Common myeloid progenitor, CD34-positive (primary cell): ENCODE results near the gene ZP2.

ENCODE experiments used
- CTCF ChIA-PET: fragments of 350-600 bp; sonication (Branson Sonifier 250); formaldehyde crosslinking; loops from one replicate; lab custom pipeline; 2021; ENCODE audit warnings: antibody characterized with exemption; lab: Charles Lee
- POLR2A ChIA-PET: fragments of 350-600 bp; sonication (Branson Sonifier 250); formaldehyde crosslinking; loops from one replicate; lab custom pipeline; 2021; ENCODE audit warnings: antibody characterized with exemption; lab: Charles Lee
- DNase-seq, 3 donors: peaks; one replicate each; pipeline versions ENCODE4 v3.0.0 to v3.0.0-alpha.2; 2013
- H3K27ac ChIP-seq, 2 experiments: 1 replicate in 1 of 2; 2 replicates in 1 of 2; pipeline ENCODE4 v1.7.0; 2013; ENCODE audit warnings: inconsistent platforms in 2 of 2, low read length in 2 of 2, mild to moderate bottlenecking in 2 of 2, low read depth in 1 of 2, moderate library complexity in 1 of 2; ENCODE audit not compliant: severe bottlenecking in 2 of 2, insufficient read depth in 1 of 2, poor library complexity in 1 of 2
- H3K27me3 ChIP-seq, 5 experiments: replicated peaks in 2 of 5; 1 replicate in 3 of 5; 2 replicates in 2 of 5; pipeline versions ENCODE4 v1.6.1 to v1.7.0; 2013; ENCODE audit warnings: low read length in 4 of 5, mild to moderate bottlenecking in 2 of 5, moderate library complexity in 2 of 5, inconsistent platforms in 1 of 5; ENCODE audit not compliant: insufficient read depth in 5 of 5, control insufficient read depth in 4 of 5
- H3K36me3 ChIP-seq, 4 experiments: 1 replicate in 2 of 4; 2 replicates in 2 of 4; pipeline versions ENCODE4 v1.6.1 to v1.7.0; 2013; ENCODE audit warnings: low read length in 3 of 4, control low read depth in 1 of 4, mild to moderate bottlenecking in 1 of 4; ENCODE audit not compliant: control insufficient read depth in 4 of 4, insufficient read depth in 4 of 4
- H3K4me1 ChIP-seq, 4 experiments: 1 replicate in 3 of 4; 2 replicates in 1 of 4; pipeline versions ENCODE4 v1.6.1 to v1.7.1; 2013; ENCODE audit warnings: low read length in 3 of 4, mild to moderate bottlenecking in 3 of 4, control low read depth in 1 of 4, inconsistent platforms in 1 of 4, moderate library complexity in 1 of 4; ENCODE audit not compliant: control insufficient read depth in 4 of 4, insufficient read depth in 4 of 4; ENCODE audit errors: control extremely low read depth in 1 of 4
- H3K4me3 ChIP-seq, 7 experiments: 1 replicate in 4 of 7; 2 replicates in 3 of 7; pipeline versions ENCODE4 v1.5.1 to v1.7.0; 2013; ENCODE audit warnings: mild to moderate bottlenecking in 7 of 7, low read length in 6 of 7, moderate library complexity in 6 of 7, inconsistent platforms in 2 of 7, low read depth in 2 of 7, control low read depth in 1 of 7; ENCODE audit not compliant: insufficient read depth in 4 of 7, control insufficient read depth in 1 of 7; ENCODE audit errors: extremely low read depth in 1 of 7
- H3K9me3 ChIP-seq, 5 experiments: 1 replicate in 4 of 5; 2 replicates in 1 of 5; pipeline versions ENCODE4 v1.6.1 to v1.7.1; 2013; ENCODE audit warnings: low read length in 4 of 5, mild to moderate bottlenecking in 2 of 5, inconsistent platforms in 1 of 5, low read depth in 1 of 5, moderate library complexity in 1 of 5; ENCODE audit not compliant: control insufficient read depth in 4 of 5, insufficient read depth in 2 of 5; ENCODE audit errors: control extremely low read depth in 1 of 5
- WGBS: methylation state at CpG from one replicate; pipeline ENCODE4 v1.1.5; 2013; ENCODE audit not compliant: insufficient coverage; 5-methylcytosine and 5-hydroxymethylcytosine counted together

Gene ZP2

GRCh38 chr16:21167360-21167759, 44.0 kb downstream of the ZP2 start:
- no CpG with 5 or more reads among the region's 9 CpGs for WGBS
- ChIA-PET POLR2A (no interaction called here), CTCF (no interaction called here)
- Histone ChIP-seq H3K36me3 (peaks cover 15 to 61% (median 41%) of the 10 kb centered on the region in 4 experiments), H3K27me3 (no peaks in the 10 kb centered on the region), H3K4me1 (no peaks in the 10 kb centered on the region), H3K4me3 (no peak overlapping the region), H3K9me3 (no peaks in the 10 kb centered on the region), H3K27ac (no peak overlapping the region)
- DNase-seq: peak in 1 of 3 donors; percentile 12

GRCh38 chr16:21166561-21166961, 44.8 kb downstream of the ZP2 start:
- Histone ChIP-seq H3K4me3 (no peak overlapping the region), H3K36me3 (peaks cover 15 to 58% (median 39%) of the 10 kb centered on the region in 4 experiments), H3K27ac (no peak overlapping the region), H3K4me1 (no peaks in the 10 kb centered on the region), H3K9me3 (no peaks in the 10 kb centered on the region), H3K27me3 (no peaks in the 10 kb centered on the region)
- ChIA-PET POLR2A (no interaction called here), CTCF (interaction anchor here (1.4 kb wide), 1 partner anchor 8 kb away, joined by 3 read pairs; no protein-coding TSS in a partner anchor)
- no peak for DNase-seq
- WGBS: 100% methylated on average over 9 of the region's 9 CpGs

- Histone ChIP-seq H3K4me1 (peaks cover 0 to 4% (median 4%) of the 10 kb centered on the region in 4 experiments), H3K9me3 (no peaks in the 10 kb centered on the region), H3K27ac (no peak overlapping the region), H3K4me3 (no peak overlapping the region), H3K27me3 (no peaks in the 10 kb centered on the region), H3K36me3 (peaks cover 12 to 49% (median 32%) of the 10 kb centered on the region in 4 experiments)
- DNase-seq: no peak
- ChIA-PET POLR2A (no interaction called here), CTCF (no interaction called here)
- 96% methylated on average over 7 of the region's 7 CpGs for WGBS
These were observed 46.7 kb downstream of the ZP2 start for GRCh38 chr16:21164521-21165168.

DNA sequence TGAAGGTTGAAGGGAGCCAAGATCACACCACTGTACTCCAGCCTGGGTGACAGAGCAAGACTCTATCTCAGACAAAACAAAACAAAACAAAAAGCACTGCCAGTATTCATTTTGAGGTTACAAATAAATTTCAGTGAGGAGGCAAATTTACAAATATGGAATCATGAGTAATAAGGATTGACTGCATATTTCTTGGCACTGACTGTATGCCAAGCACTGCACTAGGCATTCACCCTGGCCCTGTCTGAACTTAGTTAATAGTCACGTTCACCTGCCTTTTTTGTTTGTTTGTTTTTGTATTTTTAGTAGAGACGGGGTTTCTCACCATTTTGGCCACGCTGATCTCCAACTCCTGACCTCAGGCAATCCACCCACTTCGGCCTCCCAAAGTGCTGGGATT, 47.8 kb downstream of the ZP2 start:
- H3K27me3 ChIP-seq: no peaks in the 10 kb centered on the region
- no peak overlapping the region for H3K27ac ChIP-seq
- no peaks in the 10 kb centered on the region for H3K9me3 ChIP-seq
- DNase-seq: no peak
- POLR2A ChIA-PET: no interaction called here
- 86% methylated on average over 2 of the region's 4 CpGs for WGBS
- H3K36me3 ChIP-seq: peaks cover 12 to 47% (median 32%) of the 10 kb centered on the region in 4 experiments
- H3K4me1 ChIP-seq: peaks cover 0 to 14% (median 11%) of the 10 kb centered on the region in 4 experiments
- CTCF ChIA-PET: no interaction called here
- no peak overlapping the region for H3K4me3 ChIP-seq

- no peak for DNase-seq
- ChIA-PET POLR2A (no interaction called here), CTCF (interaction anchor here (1.3 kb wide), 1 partner anchor 119 kb away, joined by 3 read pairs; no protein-coding TSS in a partner anchor)
- H3K27ac ChIP-seq: no peak overlapping the region
- no peak overlapping the region for H3K4me3 ChIP-seq
- H3K27me3 ChIP-seq: no peaks in the 10 kb centered on the region
- peaks cover 12 to 47% (median 32%) of the 10 kb centered on the region in 4 experiments for H3K36me3 ChIP-seq
- no peaks in the 10 kb centered on the region for H3K9me3 ChIP-seq
- H3K4me1 ChIP-seq: peaks cover 4 to 21% (median 17%) of the 10 kb centered on the region in 4 experiments
- 95% methylated on average over 5 of the region's 7 CpGs for WGBS
These were observed 48.7 kb downstream of the ZP2 start for GRCh38 chr16:21162661-21163151.

- POLR2A ChIA-PET: no interaction called here
- Histone ChIP-seq H3K9me3 (no peaks in the 10 kb centered on the region), H3K4me1 (peaks cover 4 to 21% (median 18%) of the 10 kb centered on the region in 4 experiments), H3K36me3 (peaks cover 6 to 36% (median 25%) of the 10 kb centered on the region in 4 experiments), H3K27me3 (no peaks in the 10 kb centered on the region), H3K4me3 (no peak overlapping the region), H3K27ac (no peak overlapping the region)
- no peak for DNase-seq
- WGBS: 100% methylated on average over 1 of the region's 2 CpGs
- CTCF ChIA-PET: no interaction called here
These were observed 50.2 kb downstream of the ZP2 start for GRCh38 chr16:21161211-21161610.

DNA sequence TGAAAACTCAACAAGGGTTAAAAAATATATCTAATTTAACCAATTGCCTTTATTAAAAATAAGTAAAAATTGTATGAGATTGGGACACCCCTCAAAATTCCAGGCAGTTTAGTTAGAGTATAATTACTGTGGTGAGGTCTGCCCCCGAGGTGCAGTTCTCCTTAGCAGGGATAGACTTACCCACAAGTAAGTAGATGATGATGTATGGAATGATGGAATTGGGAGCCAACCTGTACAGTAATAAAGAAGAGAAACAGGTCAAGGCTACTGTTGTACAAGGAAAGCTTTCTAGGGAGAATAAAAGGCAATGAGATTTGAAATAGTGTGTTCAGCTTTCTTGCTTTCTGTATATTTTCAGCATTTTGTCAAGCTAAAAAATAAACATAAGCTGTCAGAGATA, 51.1 kb downstream of the ZP2 start:
- 58% methylated on average over 1 of the region's 1 CpG for WGBS
- peaks cover 4 to 21% (median 18%) of the 10 kb centered on the region in 4 experiments for H3K4me1 ChIP-seq
- DNase-seq: no peak
- CTCF ChIA-PET: interaction anchor here (0.9 kb wide), 1 partner anchor 9 kb away, joined by 3 read pairs; no protein-coding TSS in a partner anchor
- H3K27me3 ChIP-seq: no peaks in the 10 kb centered on the region
- H3K36me3 ChIP-seq: peaks cover 4 to 33% (median 24%) of the 10 kb centered on the region in 4 experiments
- no peak overlapping the region for H3K4me3 ChIP-seq
- H3K9me3 ChIP-seq: no peaks in the 10 kb centered on the region
- POLR2A ChIA-PET: no interaction called here
- no peak overlapping the region for H3K27ac ChIP-seq
